H1 (cell line): ENCODE measurements around the gene VPS37C. TPM values are rescaled to one million over a fixed set of nuclear protein-coding genes. Genes with fewer than 3 reads are reported as not detected.

Source experiments
- CTCF ChIA-PET: fragments of 300-600 bp; sonication (Branson Sonifier 250); formaldehyde crosslinking; loops from one replicate; lab custom pipeline; 2021; ENCODE audit not compliant: partially characterized antibody; lab: Charles Lee
- POLR2A ChIA-PET: fragments of 300-600 bp; sonication (Branson Sonifier 250); formaldehyde crosslinking; loops from one replicate; lab custom pipeline; 2021; ENCODE audit warnings: inconsistent platforms; ENCODE audit not compliant: partially characterized antibody; lab: Charles Lee
- DNase-seq, 2 experiments: peaks; one replicate each; pipeline versions ENCODE4 v3.0.0 to v3.0.0-alpha.2; 2010 to 2022; ENCODE audit warnings: low spot score in 2 of 2, low read depth in 1 of 2, mixed read lengths in 1 of 2
- FAIRE-seq: peaks from 2 replicates; lab custom pipeline; 2011; peaks lifted over from hg19 to GRCh38; lab: Jason Lieb, UNC
- H2AFZ ChIP-seq: 2 replicates; pipeline ENCODE4 v1.8.1; 2012; ENCODE audit warnings: low read length, inconsistent platforms
- H2AK5ac ChIP-seq: 2 replicates; pipeline ENCODE4 v1.6.1; 2013; ENCODE audit warnings: low read depth, low read length
- H2BK120ac ChIP-seq: replicated peaks from 2 replicates; pipeline ENCODE3; 2013; ENCODE audit warnings: low read depth, low read length, inconsistent platforms
- H2BK12ac ChIP-seq: 2 replicates; pipeline ENCODE4 v1.6.1; 2013; ENCODE audit warnings: low read depth, low read length
- H2BK15ac ChIP-seq: 2 replicates; pipeline ENCODE4 v1.6.1; 2013; ENCODE audit warnings: low read length
- H2BK20ac ChIP-seq: 2 replicates; pipeline ENCODE4 v1.6.1; 2013; ENCODE audit warnings: low read length
- H2BK5ac ChIP-seq: 2 replicates; pipeline ENCODE4 v1.6.1; 2013; ENCODE audit warnings: low read depth, low read length
- H3K14ac ChIP-seq: 2 replicates; pipeline ENCODE4 v1.6.1; 2013; ENCODE audit warnings: inconsistent platforms; ENCODE audit not compliant: insufficient read length
- H3K18ac ChIP-seq: 2 replicates; pipeline ENCODE4 v1.6.1; 2013; ENCODE audit warnings: low read length; ENCODE audit errors: extremely low read depth
- H3K23ac ChIP-seq: 2 replicates; pipeline ENCODE4 v1.6.1; 2013; ENCODE audit warnings: inconsistent platforms; ENCODE audit not compliant: insufficient read length
- H3K23me2 ChIP-seq: 2 replicates; pipeline ENCODE4 v1.6.1; 2013; ENCODE audit warnings: low read depth, low read length
- H3K27ac ChIP-seq: 2 replicates; pipeline ENCODE4 v1.6.1; 2011; ENCODE audit warnings: low read depth, low read length, inconsistent platforms
- H3K27me3 ChIP-seq, 4 experiments: replicated peaks in 1 of 4; 1 replicate in 1 of 4; 2 replicates in 3 of 4; pipeline versions ENCODE4 v1.6.1 to v1.8.1; 2011 to 2013; ENCODE audit warnings: low read length in 3 of 4, mild to moderate bottlenecking in 3 of 4, inconsistent platforms in 2 of 4, mixed read lengths in 2 of 4, moderate library complexity in 1 of 4; ENCODE audit not compliant: control insufficient read depth in 3 of 4, insufficient read depth in 3 of 4; ENCODE audit errors: extremely low read depth in 1 of 4
- H3K36me3 ChIP-seq, 4 experiments: 2 replicates each; pipeline versions ENCODE4 v1.6.1 to v1.8.1; 2011 to 2013; ENCODE audit warnings: mild to moderate bottlenecking in 4 of 4, low read length in 3 of 4, moderate library complexity in 2 of 4, control low read depth in 1 of 4, inconsistent platforms in 1 of 4; ENCODE audit not compliant: insufficient read depth in 4 of 4, control insufficient read depth in 2 of 4
- H3K4ac ChIP-seq: replicated peaks from 2 replicates; pipeline ENCODE3; 2013; ENCODE audit warnings: low read length, low read depth, mixed read lengths, inconsistent platforms; ENCODE audit not compliant: insufficient read length
- H3K4me1 ChIP-seq, 4 experiments: replicated peaks in 1 of 4; 1 replicate in 1 of 4; 2 replicates in 3 of 4; pipeline versions ENCODE4 v1.6.1 to v1.8.1; 2011 to 2013; ENCODE audit warnings: low read length in 3 of 4, inconsistent platforms in 2 of 4, mixed read lengths in 1 of 4; ENCODE audit not compliant: insufficient read depth in 4 of 4, control insufficient read depth in 3 of 4
- H3K4me2 ChIP-seq, 2 experiments: 2 replicates each; pipeline versions ENCODE4 v1.6.1 to v1.8.1; 2011 to 2013; ENCODE audit warnings: low read depth in 2 of 2, low read length in 2 of 2, control low read depth in 1 of 2, inconsistent platforms in 1 of 2, mild to moderate bottlenecking in 1 of 2; ENCODE audit not compliant: insufficient read depth in 1 of 2
- H3K4me3 ChIP-seq, 4 experiments: fragments of 200-600, 300-600 bp in 1 of 4; sonication (generic), shearing (Covaris generic), sonication (Bioruptor Twin) in 1 of 4; 2 replicates each; pipeline versions ENCODE4 v1.5.1 to v1.8.1; 2011 to 2016; ENCODE audit warnings: low read length in 4 of 4, low read depth in 3 of 4, control low read depth in 2 of 4, inconsistent platforms in 2 of 4, mild to moderate bottlenecking in 2 of 4, mixed read lengths in 1 of 4, moderate library complexity in 1 of 4; ENCODE audit not compliant: insufficient read depth in 2 of 4; ENCODE audit errors: extremely low read depth in 1 of 4
- H3K56ac ChIP-seq: replicated peaks from 2 replicates; pipeline ENCODE3; 2013; ENCODE audit warnings: low read depth, mild to moderate bottlenecking, mixed read lengths, low read length, inconsistent platforms; ENCODE audit not compliant: insufficient read length
- H3K79me1 ChIP-seq: 2 replicates; pipeline ENCODE4 v1.6.1; 2013; ENCODE audit warnings: low read depth, low read length, control low read depth
- H3K79me2 ChIP-seq, 2 experiments: 2 replicates each; pipeline versions ENCODE4 v1.6.1 to v1.8.1; 2012 to 2013; ENCODE audit warnings: low read length in 2 of 2, mild to moderate bottlenecking in 2 of 2, inconsistent platforms in 1 of 2; ENCODE audit not compliant: insufficient read depth in 2 of 2, control insufficient read depth in 1 of 2
- H3K9ac ChIP-seq, 4 experiments: replicated peaks in 1 of 4; 1 replicate in 1 of 4; 2 replicates in 3 of 4; pipeline versions ENCODE4 v1.6.1 to v1.8.1; 2011 to 2013; ENCODE audit warnings: low read depth in 3 of 4, low read length in 3 of 4, control low read depth in 2 of 4, mild to moderate bottlenecking in 2 of 4, moderate library complexity in 2 of 4, inconsistent platforms in 1 of 4; ENCODE audit errors: extremely low read depth in 1 of 4
- H3K9me3 ChIP-seq, 2 experiments: 2 replicates each; pipeline versions ENCODE4 v1.6.1 to v1.8.1; 2012 to 2013; ENCODE audit warnings: mild to moderate bottlenecking in 2 of 2, moderate library complexity in 2 of 2, control low read depth in 1 of 2, inconsistent platforms in 1 of 2, low read depth in 1 of 2, low read length in 1 of 2, mixed read lengths in 1 of 2; ENCODE audit not compliant: insufficient read depth in 2 of 2
- H4K20me1 ChIP-seq, 2 experiments: replicated peaks in 1 of 2; 2 replicates each; pipeline versions ENCODE3 to v1.8.1; 2011 to 2013; ENCODE audit warnings: inconsistent platforms in 2 of 2, low read length in 2 of 2, mild to moderate bottlenecking in 1 of 2; ENCODE audit not compliant: insufficient read depth in 2 of 2, control insufficient read depth in 1 of 2
- H4K5ac ChIP-seq: 2 replicates; pipeline ENCODE4 v1.6.1; 2013; ENCODE audit warnings: low read length, low read depth, mixed read lengths, inconsistent platforms; ENCODE audit not compliant: insufficient read length
- H4K8ac ChIP-seq: 2 replicates; pipeline ENCODE4 v1.8.0; 2013; ENCODE audit warnings: mild to moderate bottlenecking, moderate library complexity, low read length, inconsistent platforms; ENCODE audit not compliant: insufficient read depth; ENCODE audit errors: extremely low read depth
- H4K91ac ChIP-seq: replicated peaks from 2 replicates; pipeline ENCODE3; 2013; ENCODE audit warnings: low read length, mixed read lengths, inconsistent platforms; ENCODE audit not compliant: insufficient read length
- BCL11A ChIP-seq, 2 experiments: IDR thresholded peaks; one replicate each; pipeline ENCODE4 v1.6.1; 2011; ENCODE audit warnings: low read depth in 2 of 2, low read length in 2 of 2, mild to moderate bottlenecking in 2 of 2
- RBBP5 ChIP-seq: IDR thresholded peaks from 2 replicates; pipeline ENCODE4 v1.7.1; 2012; ENCODE audit warnings: low read depth, mild to moderate bottlenecking, inconsistent platforms, low read length, moderate library complexity, borderline replicate concordance
- WGBS, 2 experiments: shearing (Covaris generic) in 1 of 2; methylation state at CpG; one replicate each; pipeline versions ENCODE4 v1.1.6 to v1.1.7; 2013 to 2015; ENCODE audit warnings: low lambda C conversion rate in 2 of 2, mixed read lengths in 2 of 2, inconsistent platforms in 1 of 2, low coverage in 1 of 2, missing lambda C conversion rate in 1 of 2; ENCODE audit not compliant: insufficient replicate concordance in 2 of 2, insufficient coverage in 1 of 2, insufficient read length in 1 of 2; ENCODE audit errors: extremely low coverage in 1 of 2, missing lambda C conversion rate in 1 of 2; 5-methylcytosine and 5-hydroxymethylcytosine counted together
- polyA plus RNA-seq, 7 experiments: library from polyadenylated mRNA; depleted of rRNA in 3 of 7; stranded (reverse) in 5 of 7; unstranded in 2 of 7; fragments of >200 nt in 5 of 7; fragments of 200-250 nt in 2 of 7; gene quantifications; 1 replicate in 5 of 7; 2 replicates in 1 of 7; 4 replicates in 1 of 7; pipeline versions ENCODE4 v1.2.1 to v1.2.3, GENCODE V29; 2011 to 2013; ENCODE audit warnings: missing spikeins in 2 of 7, mixed read lengths in 2 of 7
- total RNA-seq: library from RNA; stranded (reverse); fragmentation: NEBNext Ultra II Directional; extraction: Animal tissue kit (Norgen Biotek cat#: 25700); gene quantifications from 2 replicates; pipeline ENCODE4 v1.2.1, GENCODE V29; 2021

Gene VPS37C
- total and polyA plus RNA-seq, 2 of the 8 experiments (the other 6 are each of a cell fraction or from before 2014, with no cell fraction given) = 12.9 to 21.0 TPM

DNA sequence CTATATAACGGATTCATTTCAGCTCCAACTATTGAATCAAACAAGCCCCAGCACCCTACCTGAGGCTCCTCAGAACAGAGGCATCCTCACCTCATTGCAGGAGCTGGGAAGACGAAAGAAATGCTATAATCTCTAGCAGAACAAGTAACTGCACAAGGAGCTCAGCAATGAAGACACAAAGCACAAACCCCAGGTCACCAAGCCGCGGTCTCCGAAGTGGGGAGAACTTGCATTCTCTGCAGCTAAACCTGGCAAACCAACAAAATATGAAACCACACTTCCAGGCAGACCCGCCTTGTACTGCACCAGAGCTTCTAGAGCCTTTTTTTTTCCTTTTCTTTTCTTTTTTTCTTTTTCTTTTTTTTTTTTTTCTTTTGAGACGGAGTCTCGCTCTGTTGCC, 80.7 kb downstream of the VPS37C start:
- H2BK20ac ChIP-seq = no peak overlapping the region
- no peak overlapping the region for H2BK12ac ChIP-seq
- no peak overlapping the region for H2BK15ac ChIP-seq
- no peak overlapping the region for H3K4me3 ChIP-seq
- POLR2A ChIA-PET = interaction anchor here (0.5 kb wide), 1 partner anchor 372 kb away, joined by 4 read pairs; no protein-coding TSS in a partner anchor
- no peak for FAIRE-seq
- H3K4me2 ChIP-seq = no peak overlapping the region
- no peak overlapping the region for H3K18ac ChIP-seq
- H4K8ac ChIP-seq = no peak overlapping the region
- no peak overlapping the region for H2BK5ac ChIP-seq
- H3K27ac ChIP-seq = no peak overlapping the region
- H3K4ac ChIP-seq = no peak overlapping the region
- H3K23me2 ChIP-seq = no peaks in the 10 kb centered on the region
- H3K14ac ChIP-seq = no peak overlapping the region
- H3K4me1 ChIP-seq = peaks cover 0 to 2% (median 0%) of the 10 kb centered on the region in 4 experiments; a peak in 1 of 7 replicates
- no peak overlapping the region for H3K9ac ChIP-seq
- no peak overlapping the region for H3K56ac ChIP-seq
- H4K91ac ChIP-seq = no peak overlapping the region
- DNase-seq = no peak
- H3K79me2 ChIP-seq = no peaks in the 10 kb centered on the region
- no peaks in the 10 kb centered on the region for H3K36me3 ChIP-seq
- no peak overlapping the region for H4K5ac ChIP-seq
- no peak overlapping the region for H2AK5ac ChIP-seq
- H2AFZ ChIP-seq = no peak overlapping the region
- H3K9me3 ChIP-seq = no peaks in the 10 kb centered on the region
- H4K20me1 ChIP-seq = no peaks in the 10 kb centered on the region
- H3K27me3 ChIP-seq = no peaks in the 10 kb centered on the region
- CTCF ChIA-PET = interaction anchor here (1.0 to 1.6 kb wide), 6 partner anchors 17 to 110 kb away, joined by 3 to 6 read pairs (median 4); no protein-coding TSS in a partner anchor
- no peak overlapping the region for H2BK120ac ChIP-seq
- no peaks in the 10 kb centered on the region for H3K79me1 ChIP-seq
- no peak overlapping the region for H3K23ac ChIP-seq
- WGBS, 2 experiments = 98% methylated on average over 6 of the region's 8 CpGs; no CpG with 5 or more reads in 1 of the 2 experiments
- TF ChIP-seq BCL11A (IDR thresholded peaks at IDR 0.05; ENCODE audit: low read depth in 2 of 2, low read length in 2 of 2) = no peak
- no peak for TF ChIP-seq RBBP5
